ENCODE results near the gene CBFB. TPM values are rescaled to one million over a fixed set of nuclear protein-coding genes. Genes with fewer than 3 reads are reported as not detected.

CBFB gene
- total and polyA plus RNA-seq, 9 of the 15 experiments (the other 6 are each of a cell fraction or from before 2014, with no cell fraction given): 22.0 to 112 (median 66.5) TPM

- TF ChIP-seq, protein P1, sequence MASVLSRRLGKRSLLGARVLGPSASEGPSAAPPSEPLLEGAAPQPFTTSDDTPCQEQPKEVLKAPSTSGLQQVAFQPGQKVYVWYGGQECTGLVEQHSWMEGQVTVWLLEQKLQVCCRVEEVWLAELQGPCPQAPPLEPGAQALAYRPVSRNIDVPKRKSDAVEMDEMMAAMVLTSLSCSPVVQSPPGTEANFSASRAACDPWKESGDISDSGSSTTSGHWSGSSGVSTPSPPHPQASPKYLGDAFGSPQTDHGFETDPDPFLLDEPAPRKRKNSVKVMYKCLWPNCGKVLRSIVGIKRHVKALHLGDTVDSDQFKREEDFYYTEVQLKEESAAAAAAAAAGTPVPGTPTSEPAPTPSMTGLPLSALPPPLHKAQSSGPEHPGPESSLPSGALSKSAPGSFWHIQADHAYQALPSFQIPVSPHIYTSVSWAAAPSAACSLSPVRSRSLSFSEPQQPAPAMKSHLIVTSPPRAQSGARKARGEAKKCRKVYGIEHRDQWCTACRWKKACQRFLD (CRISPR knock-in tag; IDR thresholded peaks at IDR 0.05): peak; percentile 53; the same call in 1 of the 2 replicates
- no peak for TF ChIP-seq KLF16 (IDR thresholded peaks at IDR 0.05)
- no peak for TF ChIP-seq BRF1 (IDR thresholded peaks at IDR 0.05; ENCODE audit: borderline replicate concordance, extremely low read depth, insufficient read length)
- TF ChIP-seq SIN3B (IDR thresholded peaks at IDR 0.05; ENCODE audit: low read depth): no peak
- TF ChIP-seq FUS (optimal IDR thresholded peaks at IDR 0.05; ENCODE audit: low read depth, low read length): no peak
- no peak for TF ChIP-seq ZSCAN32 (CRISPR knock-in tag; IDR thresholded peaks at IDR 0.05)
- 0 out of 2 replicates have a peak, but pooled peaks have one; percentile 35 for TF ChIP-seq ZNF175 (CRISPR knock-in tag; IDR thresholded peaks at IDR 0.05; ENCODE audit: low read depth)
- TF ChIP-seq DACH1 (IDR thresholded peaks at IDR 0.05; ENCODE audit: partially characterized antibody): peak; percentile 83
- TF ChIP-seq MYC (IDR thresholded peaks at IDR 0.05; ENCODE audit: low read depth, low read length): 0 out of 2 replicates have a peak, but pooled peaks have one; percentile 20
- TF ChIP-seq MYC (CRISPR knock-in tag; IDR thresholded peaks at IDR 0.05; ENCODE audit: borderline replicate concordance, low read depth): no peak
- TF ChIP-seq SAP30 (IDR thresholded peaks at IDR 0.05; ENCODE audit: borderline replicate concordance, insufficient read depth, low read depth, low read length, poor library complexity, severe bottlenecking): peak; percentile 65
- no peak for TF ChIP-seq ZNF121 (CRISPR knock-in tag; conservative IDR thresholded peaks at IDR 0.05)
- TF ChIP-seq, protein P2, sequence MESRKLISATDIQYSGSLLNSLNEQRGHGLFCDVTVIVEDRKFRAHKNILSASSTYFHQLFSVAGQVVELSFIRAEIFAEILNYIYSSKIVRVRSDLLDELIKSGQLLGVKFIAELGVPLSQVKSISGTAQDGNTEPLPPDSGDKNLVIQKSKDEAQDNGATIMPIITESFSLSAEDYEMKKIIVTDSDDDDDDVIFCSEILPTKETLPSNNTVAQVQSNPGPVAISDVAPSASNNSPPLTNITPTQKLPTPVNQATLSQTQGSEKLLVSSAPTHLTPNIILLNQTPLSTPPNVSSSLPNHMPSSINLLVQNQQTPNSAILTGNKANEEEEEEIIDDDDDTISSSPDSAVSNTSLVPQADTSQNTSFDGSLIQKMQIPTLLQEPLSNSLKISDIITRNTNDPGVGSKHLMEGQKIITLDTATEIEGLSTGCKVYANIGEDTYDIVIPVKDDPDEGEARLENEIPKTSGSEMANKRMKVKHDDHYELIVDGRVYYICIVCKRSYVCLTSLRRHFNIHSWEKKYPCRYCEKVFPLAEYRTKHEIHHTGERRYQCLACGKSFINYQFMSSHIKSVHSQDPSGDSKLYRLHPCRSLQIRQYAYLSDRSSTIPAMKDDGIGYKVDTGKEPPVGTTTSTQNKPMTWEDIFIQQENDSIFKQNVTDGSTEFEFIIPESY (CRISPR knock-in tag; IDR thresholded peaks at IDR 0.05): no peak
- no peak for TF ChIP-seq POLR2A (conservative IDR thresholded peaks at IDR 0.05)
- TF ChIP-seq PKNOX1 (IDR thresholded peaks at IDR 0.05): peak; percentile 58
- TF ChIP-seq GATAD2B (IDR thresholded peaks at IDR 0.05; ENCODE audit: borderline replicate concordance): no peak
- TF ChIP-seq ZNF445 (CRISPR knock-in tag; IDR thresholded peaks at IDR 0.05; ENCODE audit: low read depth): no peak
- TF ChIP-seq HOXB6 (CRISPR knock-in tag; IDR thresholded peaks at IDR 0.05; ENCODE audit: borderline replicate concordance): no peak
- TF ChIP-seq SMAD4 (CRISPR knock-in tag; conservative IDR thresholded peaks at IDR 0.05): no peak
- TF ChIP-seq ZNF586 (CRISPR knock-in tag; conservative IDR thresholded peaks at IDR 0.05): no peak
- TF ChIP-seq FIP1L1 (IDR thresholded peaks at IDR 0.05; ENCODE audit: low read depth, low read length, poor library complexity, severe bottlenecking): no peak
- no peak for TF ChIP-seq ZNF584 (CRISPR knock-in tag; IDR thresholded peaks at IDR 0.05; ENCODE audit: low read depth)
Measured at GRCh38 chr16:67055712-67056487, 27.0 kb downstream of the CBFB start (continued).
